ENCODE data around the gene ASAP2. TPM values are rescaled to one million over a fixed set of nuclear protein-coding genes. Genes with fewer than 3 reads are reported as not detected.
A peak's percentile ranks its signal among the peaks of the same experiment; 100 is the strongest.

Gene ASAP2
- total RNA-seq, 1 experiment from 2014 or later = 12.6 TPM

- Histone ChIP-seq H2AFZ (ENCODE audit: low read length) (no peak overlapping the region), H3K4me1 (ENCODE audit: insufficient read depth, low read length) (no peaks in the 10 kb centered on the region), H2AK5ac (ENCODE audit: insufficient read length, low read length) (no peak overlapping the region), H2BK15ac (ENCODE audit: low read depth, low read length) (no peak overlapping the region), H3T11ph (ENCODE audit: low read length) (no peak overlapping the region), H3K4ac (ENCODE audit: low read depth, low read length) (no peak overlapping the region), H2BK120ac (ENCODE audit: low read depth, low read length, poor library complexity, severe bottlenecking) (no peak overlapping the region), H4K8ac (replicated peaks; ENCODE audit: insufficient read length, low read depth, low read length) (no peak overlapping the region), H3K56ac (ENCODE audit: insufficient read length, low read depth, low read length) (no peak overlapping the region), H3K14ac (ENCODE audit: insufficient read depth, low read length) (no peak overlapping the region), H3K27ac (ENCODE audit: insufficient read length, low read depth, low read length) (no peak overlapping the region), H2BK12ac (ENCODE audit: insufficient read length, low read depth, low read length) (no peak overlapping the region), H3K18ac (ENCODE audit: insufficient read length, low read depth, low read length) (no peak overlapping the region), H3K79me2 (ENCODE audit: insufficient read depth, low read length) (no peaks in the 10 kb centered on the region), H2BK5ac (ENCODE audit: insufficient read length, low read length) (no peak overlapping the region), H3K9me3 (ENCODE audit: control insufficient read depth, low read depth, low read length) (no peaks in the 10 kb centered on the region), H3K4me2 (ENCODE audit: insufficient read depth, insufficient read length, low read length) (no peak overlapping the region), H3K23ac (ENCODE audit: insufficient read length, low read depth, low read length) (no peak overlapping the region), H4K5ac (ENCODE audit: insufficient read length, low read depth, low read length) (no peak overlapping the region), H4K91ac (ENCODE audit: insufficient read length, low read depth, low read length) (no peak overlapping the region), H3K23me2 (ENCODE audit: insufficient read length, low read depth, low read length, poor library complexity, severe bottlenecking) (no peaks in the 10 kb centered on the region), H4K20me1 (ENCODE audit: control insufficient read depth, insufficient read depth, insufficient read length) (no peaks in the 10 kb centered on the region), H2BK20ac (ENCODE audit: low read depth, low read length, poor library complexity, severe bottlenecking) (no peak overlapping the region), H3K9ac (ENCODE audit: extremely low read depth, insufficient read length, low read length) (no peak overlapping the region), H3K79me1 (ENCODE audit: insufficient read depth, low read depth, low read length, poor library complexity, severe bottlenecking) (no peaks in the 10 kb centered on the region), H3K27me3 (ENCODE audit: insufficient read depth, low read length) (no peaks in the 10 kb centered on the region)
- Mint-ChIP-seq H3K27ac (peak overlapping the region in 1 of 3 experiments; percentile 18; a peak in 1 of 7 replicates), H3K36me3 (ENCODE audit: insufficient read depth in 1 of 3, low read depth in 3 of 3) (no peaks in the 10 kb centered on the region), H3K4me3 (no peak overlapping the region), H3K9me3 (no peaks in the 10 kb centered on the region), H3K27me3 (ENCODE audit: low read depth) (peaks cover 5% of the 10 kb centered on the region), H3K4me1 (peaks cover 7 to 12% of the 10 kb centered on the region in 2 experiments; a peak in 3 of 4 replicates)
- TF ChIP-seq CTCF (conservative IDR thresholded peaks at IDR 0.05) = no peak
- DNase-seq = no peak
- WGBS (ENCODE audit: extremely low coverage, insufficient read length, low lambda C conversion rate) = no CpG with 5 or more reads among the region's 3 CpGs
Measured at GRCh38 chr2:9192712-9193111, 13.9 kb upstream of the ASAP2 start.

Data from H9 (cell line).